PFSK-1 (cell line): ENCODE measurements around the gene TMEM170B.

ENCODE experiments used
- SIN3A ChIP-seq: IDR thresholded peaks from 2 replicates; pipeline ENCODE4 v1.6.1; 2012; ENCODE audit warnings: mild to moderate bottlenecking, low read length, moderate library complexity, borderline replicate concordance; ENCODE audit not compliant: insufficient read depth
- TF ChIP-seq, protein P1 (sequence below), 2 experiments: IDR thresholded peaks; 2 replicates each; pipeline versions ENCODE4 v1.6.1 to v1.8.0; 2011 to 2012; ENCODE audit warnings: low read depth in 2 of 2, low read length in 2 of 2, control low read depth in 1 of 2, inconsistent platforms in 1 of 2, mild to moderate bottlenecking in 1 of 2, moderate library complexity in 1 of 2; ENCODE audit not compliant: insufficient read depth in 1 of 2

DNA sequence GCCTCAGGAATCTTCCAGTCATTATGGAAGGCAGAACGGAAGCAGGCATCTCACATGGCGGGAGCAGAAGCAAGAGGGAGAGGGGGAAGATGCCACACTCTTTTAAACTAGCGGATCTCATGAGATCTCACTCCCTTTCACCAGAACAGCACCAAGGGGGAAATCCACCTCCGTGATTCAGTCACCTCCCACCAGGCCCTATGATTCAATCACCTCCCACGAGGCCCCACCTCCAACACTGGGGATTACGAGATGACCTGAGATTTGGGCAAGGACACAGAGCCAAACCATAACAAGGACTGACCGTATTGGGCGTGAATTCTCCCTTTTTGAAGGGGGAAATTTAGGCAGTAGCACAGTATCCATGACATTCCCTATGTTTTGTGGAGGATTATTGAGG, 88.8 kb downstream of the TMEM170B start:
- no peak for TF ChIP-seq SIN3A
- TF ChIP-seq, protein P1, sequence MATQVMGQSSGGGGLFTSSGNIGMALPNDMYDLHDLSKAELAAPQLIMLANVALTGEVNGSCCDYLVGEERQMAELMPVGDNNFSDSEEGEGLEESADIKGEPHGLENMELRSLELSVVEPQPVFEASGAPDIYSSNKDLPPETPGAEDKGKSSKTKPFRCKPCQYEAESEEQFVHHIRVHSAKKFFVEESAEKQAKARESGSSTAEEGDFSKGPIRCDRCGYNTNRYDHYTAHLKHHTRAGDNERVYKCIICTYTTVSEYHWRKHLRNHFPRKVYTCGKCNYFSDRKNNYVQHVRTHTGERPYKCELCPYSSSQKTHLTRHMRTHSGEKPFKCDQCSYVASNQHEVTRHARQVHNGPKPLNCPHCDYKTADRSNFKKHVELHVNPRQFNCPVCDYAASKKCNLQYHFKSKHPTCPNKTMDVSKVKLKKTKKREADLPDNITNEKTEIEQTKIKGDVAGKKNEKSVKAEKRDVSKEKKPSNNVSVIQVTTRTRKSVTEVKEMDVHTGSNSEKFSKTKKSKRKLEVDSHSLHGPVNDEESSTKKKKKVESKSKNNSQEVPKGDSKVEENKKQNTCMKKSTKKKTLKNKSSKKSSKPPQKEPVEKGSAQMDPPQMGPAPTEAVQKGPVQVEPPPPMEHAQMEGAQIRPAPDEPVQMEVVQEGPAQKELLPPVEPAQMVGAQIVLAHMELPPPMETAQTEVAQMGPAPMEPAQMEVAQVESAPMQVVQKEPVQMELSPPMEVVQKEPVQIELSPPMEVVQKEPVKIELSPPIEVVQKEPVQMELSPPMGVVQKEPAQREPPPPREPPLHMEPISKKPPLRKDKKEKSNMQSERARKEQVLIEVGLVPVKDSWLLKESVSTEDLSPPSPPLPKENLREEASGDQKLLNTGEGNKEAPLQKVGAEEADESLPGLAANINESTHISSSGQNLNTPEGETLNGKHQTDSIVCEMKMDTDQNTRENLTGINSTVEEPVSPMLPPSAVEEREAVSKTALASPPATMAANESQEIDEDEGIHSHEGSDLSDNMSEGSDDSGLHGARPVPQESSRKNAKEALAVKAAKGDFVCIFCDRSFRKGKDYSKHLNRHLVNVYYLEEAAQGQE (IDR thresholded peaks at IDR 0.05; ENCODE audit: insufficient read depth in 1 of 2, low read depth in 2 of 2, low read length in 2 of 2) = no peak
